Mucosa of stomach (tissue), 1 donor: ENCODE results near the gene B4GALNT4.
A peak's percentile ranks its signal among the peaks of the same experiment; 100 is the strongest.

Source experiments
- H3K27me3 ChIP-seq: one replicate; pipeline ENCODE4 v1.7.0; 2013; ENCODE audit warnings: mild to moderate bottlenecking, low read length; ENCODE audit not compliant: control insufficient read depth, insufficient read depth
- H3K36me3 ChIP-seq: one replicate; pipeline ENCODE4 v1.7.0; 2013; ENCODE audit warnings: low read length; ENCODE audit not compliant: control insufficient read depth, insufficient read depth
- H3K4me1 ChIP-seq: one replicate; pipeline ENCODE4 v1.7.0; 2013; ENCODE audit warnings: mild to moderate bottlenecking, low read length; ENCODE audit not compliant: control insufficient read depth, insufficient read depth
- H3K4me3 ChIP-seq: one replicate; pipeline ENCODE4 v1.7.0; 2013; ENCODE audit warnings: low read length
- H3K9ac ChIP-seq: one replicate; pipeline ENCODE4 v1.7.0; 2013; ENCODE audit warnings: mild to moderate bottlenecking, low read length, moderate library complexity
- H3K9me3 ChIP-seq: one replicate; pipeline ENCODE4 v1.7.0; 2013; ENCODE audit warnings: mild to moderate bottlenecking, low read length, moderate library complexity; ENCODE audit not compliant: control insufficient read depth
- donor health status: Pancreatic carcinoma.

B4GALNT4 gene

DNA sequence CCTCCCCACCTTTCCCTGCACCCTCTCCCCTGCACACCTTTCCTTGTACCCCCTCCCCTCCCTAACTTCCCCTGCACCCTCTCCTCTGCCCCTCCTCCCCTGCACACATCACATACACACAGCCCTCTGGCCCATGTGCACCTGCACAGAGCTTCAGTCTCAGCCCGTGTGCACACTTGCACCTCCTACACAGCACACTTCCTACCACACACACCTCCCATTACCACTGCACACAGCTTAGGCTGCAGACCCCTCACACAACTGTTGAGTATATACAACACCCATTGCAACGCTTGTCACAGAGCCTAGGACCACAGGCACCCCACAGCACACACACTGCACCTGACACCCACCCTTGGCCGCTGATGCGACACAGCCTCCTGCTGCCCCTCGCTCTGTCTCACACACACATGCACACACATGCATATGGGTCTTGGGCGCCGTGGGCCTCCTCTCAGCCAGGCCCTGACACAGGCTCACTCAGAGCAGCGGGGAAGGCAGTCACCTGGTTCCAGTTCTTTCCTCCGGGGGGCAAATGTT lies 45.1 kb downstream of the B4GALNT4 start:
- H3K4me1 ChIP-seq, result peaks cover 18% of the 10 kb centered on the region
- H3K4me3 ChIP-seq, result no peak overlapping the region
- H3K9me3 ChIP-seq, result no peaks in the 10 kb centered on the region
- peaks cover 7% of the 10 kb centered on the region for H3K27me3 ChIP-seq
- no peaks in the 10 kb centered on the region for H3K36me3 ChIP-seq
- H3K9ac ChIP-seq, result no peak overlapping the region

DNA sequence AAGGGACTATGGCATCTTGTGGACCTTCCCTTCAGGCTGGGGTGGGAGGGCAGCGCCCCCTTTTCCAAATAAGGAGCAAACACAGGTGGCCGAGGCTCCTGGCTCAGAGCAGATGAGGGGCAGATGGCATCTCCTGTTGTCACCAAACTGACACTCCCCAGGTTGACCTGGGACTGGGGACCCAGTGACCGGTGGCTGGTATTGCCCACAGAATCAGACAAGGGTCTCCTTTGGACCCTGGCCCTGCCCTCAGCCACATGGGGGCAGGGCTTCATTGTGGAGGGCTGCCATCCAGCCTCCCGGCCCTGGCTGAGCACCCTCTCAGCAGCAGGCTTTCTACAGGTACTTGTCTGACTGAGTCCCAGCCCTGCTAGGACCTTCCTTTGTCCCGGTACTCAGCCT lies 46.3 kb downstream of the B4GALNT4 start:
- Histone ChIP-seq H3K9me3 (no peaks in the 10 kb centered on the region), H3K4me1 (peaks cover 18% of the 10 kb centered on the region), H3K36me3 (no peaks in the 10 kb centered on the region), H3K27me3 (peaks cover 7% of the 10 kb centered on the region), H3K4me3 (peak overlapping the region; percentile 46), H3K9ac (peak overlapping the region; percentile 9)

DNA sequence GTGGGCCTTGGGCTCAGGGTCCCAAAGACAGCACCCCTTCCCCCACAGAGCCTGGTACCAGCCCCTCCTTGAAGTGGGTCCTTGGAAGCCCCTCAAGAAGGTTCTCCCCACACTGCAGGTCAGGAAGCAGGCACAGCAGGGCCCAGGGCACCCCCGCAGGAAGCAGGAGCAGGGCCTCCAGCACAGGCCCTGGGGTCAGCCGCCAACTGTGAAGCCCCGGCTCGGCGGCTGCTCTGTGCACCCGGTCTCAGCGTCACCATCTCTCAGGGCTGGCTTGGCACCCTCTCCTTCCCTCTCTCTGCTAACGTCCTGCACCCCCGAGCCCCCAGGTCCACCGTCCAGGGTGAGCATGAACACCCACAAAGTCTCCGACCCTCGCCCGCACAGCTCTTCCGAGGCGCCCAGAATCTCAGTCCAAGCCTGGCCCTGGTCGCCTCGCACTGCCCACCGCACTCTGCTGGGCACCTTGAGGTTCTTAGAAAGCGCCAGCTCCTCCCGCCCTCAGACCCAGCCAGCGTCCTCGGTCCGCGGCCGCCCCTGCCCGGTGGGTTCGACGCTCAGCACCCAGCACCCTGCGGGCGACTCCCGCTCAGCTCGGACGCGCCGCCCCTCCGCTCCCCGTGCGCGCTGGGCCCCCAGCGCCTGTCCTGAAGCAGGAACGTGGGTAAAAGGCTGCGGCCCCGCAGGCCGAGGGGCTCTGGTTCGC lies 46.9 kb downstream of the B4GALNT4 start:
- Histone ChIP-seq H3K27me3 (peaks cover 7% of the 10 kb centered on the region), H3K36me3 (no peaks in the 10 kb centered on the region), H3K4me1 (peaks cover 18% of the 10 kb centered on the region), H3K9ac (peak overlapping the region; percentile 65), H3K4me3 (peak overlapping the region; percentile 46), H3K9me3 (no peaks in the 10 kb centered on the region)

DNA sequence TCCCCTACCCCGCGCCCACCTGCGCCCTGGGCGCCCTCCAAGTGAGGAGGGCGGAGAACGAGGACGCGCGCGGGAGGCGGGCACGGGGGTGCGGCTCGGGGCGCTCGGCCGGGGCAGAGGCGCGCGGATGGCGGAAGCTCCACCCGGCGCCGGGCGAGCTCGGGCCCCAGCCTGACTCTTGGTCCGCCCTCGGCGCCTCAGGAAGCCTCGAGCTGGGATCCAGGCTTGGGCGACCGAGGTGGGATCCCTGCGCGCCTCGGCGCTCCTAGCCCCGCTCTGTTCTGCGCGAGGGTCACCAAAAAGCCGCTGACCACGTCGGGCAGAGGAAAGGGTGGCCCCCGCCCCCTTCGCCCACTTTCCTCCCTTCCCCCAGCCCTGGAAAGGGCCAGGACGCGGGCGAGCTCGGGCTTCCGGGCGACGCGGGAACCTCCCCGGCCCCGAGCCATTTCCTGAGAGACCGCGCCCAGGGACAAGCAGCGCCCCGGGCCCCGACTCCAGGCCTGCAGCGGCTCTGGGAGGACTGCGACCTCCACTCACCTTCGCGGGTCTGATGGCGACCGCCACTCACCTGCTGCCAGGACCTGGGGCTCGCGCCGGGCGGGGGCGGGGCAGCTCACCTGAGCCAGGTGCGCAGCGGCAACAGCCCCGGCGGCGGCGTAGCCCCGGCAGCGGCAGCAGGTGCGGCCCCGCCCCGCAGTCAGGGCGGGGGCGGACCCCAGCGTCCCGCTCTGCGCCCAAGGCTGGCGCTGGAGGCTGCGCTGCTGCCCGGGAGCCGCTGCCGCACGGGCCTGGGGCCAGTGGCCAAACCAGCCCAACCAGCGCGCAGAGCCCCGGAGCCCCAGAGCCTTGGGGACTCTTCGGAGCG lies 47.7 kb downstream of the B4GALNT4 start:
- peaks cover 7% of the 10 kb centered on the region for H3K27me3 ChIP-seq
- H3K36me3 ChIP-seq, result no peaks in the 10 kb centered on the region
- peak overlapping the region; percentile 65 for H3K9ac ChIP-seq
- H3K4me3 ChIP-seq, result peak overlapping the region; percentile 46
- H3K9me3 ChIP-seq, result no peaks in the 10 kb centered on the region
- peaks cover 18% of the 10 kb centered on the region for H3K4me1 ChIP-seq

DNA sequence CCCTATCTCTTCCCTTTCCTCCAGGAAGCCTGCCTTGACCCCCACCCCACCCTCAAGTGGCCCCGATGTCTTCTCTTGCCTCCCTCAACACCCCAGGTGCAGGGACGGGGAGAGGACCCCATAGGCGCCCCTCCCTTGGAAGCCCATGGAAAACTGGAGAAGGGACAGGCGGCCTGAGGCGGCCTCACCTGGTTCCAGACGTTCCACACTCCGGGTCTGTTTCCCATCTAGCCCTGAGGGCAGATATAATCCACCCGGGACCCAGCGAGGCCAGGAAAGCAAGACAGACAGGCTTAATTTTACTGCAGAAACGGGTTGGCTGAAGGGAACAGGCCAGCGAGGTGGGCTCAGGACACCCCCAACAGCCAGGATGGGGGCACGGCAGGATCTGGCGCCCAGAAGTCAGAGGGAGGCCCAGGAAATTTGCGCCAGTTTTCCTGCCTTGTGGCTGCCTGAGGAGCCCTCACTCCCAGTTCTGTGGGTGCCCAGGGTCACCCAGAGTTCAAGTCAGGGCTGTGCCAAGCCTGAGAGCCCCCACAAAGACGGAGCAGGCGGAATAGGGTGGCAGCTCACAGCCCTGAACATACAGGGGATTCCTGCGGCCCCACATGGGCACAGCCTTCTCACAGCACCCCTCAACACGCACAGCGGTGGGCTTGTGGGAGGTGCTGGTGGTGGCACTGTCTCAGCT lies 48.5 kb downstream of the B4GALNT4 start:
- Histone ChIP-seq H3K27me3 (peaks cover 7% of the 10 kb centered on the region), H3K4me1 (peaks cover 18% of the 10 kb centered on the region), H3K9me3 (no peaks in the 10 kb centered on the region), H3K36me3 (no peaks in the 10 kb centered on the region), H3K9ac (no peak overlapping the region), H3K4me3 (no peak overlapping the region)

DNA sequence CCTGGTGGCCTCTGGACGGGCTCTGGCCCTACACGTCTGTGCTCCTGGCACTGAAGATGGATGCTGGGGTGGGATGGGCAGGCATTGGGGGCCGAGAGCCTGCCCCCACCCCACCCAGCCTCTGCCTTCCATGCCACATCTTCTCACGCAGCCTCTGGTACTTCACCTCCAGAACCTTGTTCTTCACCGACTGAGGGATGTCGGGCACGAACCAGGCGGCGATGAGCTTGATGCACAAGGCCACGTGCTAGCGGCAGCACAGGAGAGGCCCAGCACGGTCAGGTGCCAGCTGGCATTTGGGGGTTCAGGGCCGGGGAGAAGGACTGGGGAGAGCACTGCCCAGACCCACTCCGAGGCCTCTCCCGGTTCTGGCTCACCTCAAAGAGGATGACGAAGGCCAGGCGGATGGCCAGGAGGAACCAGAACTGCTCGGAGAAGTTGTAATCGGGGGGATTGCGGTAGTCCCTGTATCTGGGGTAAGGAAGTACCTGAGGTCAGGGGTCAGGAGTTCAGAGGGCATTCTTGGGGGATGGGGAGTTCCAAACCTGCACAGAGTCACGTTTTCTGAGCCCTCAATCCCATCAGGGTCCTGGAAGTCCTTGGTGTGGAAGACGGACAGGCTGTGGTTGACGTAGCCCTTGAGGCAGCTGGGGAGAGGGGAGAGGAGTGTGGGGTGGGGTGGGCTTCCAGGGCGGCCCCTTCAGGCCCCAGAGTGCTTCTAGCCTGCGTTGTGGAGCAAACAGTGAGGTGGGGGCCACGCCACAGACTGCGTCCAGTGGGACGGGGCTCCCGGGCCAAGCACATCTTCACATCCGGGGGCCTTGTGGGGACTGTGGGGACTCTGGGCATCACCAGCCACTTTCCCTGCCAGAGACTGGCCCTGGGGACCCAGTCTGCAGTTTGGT lies 49.3 kb downstream of the B4GALNT4 start:
- H3K9ac ChIP-seq, result no peak overlapping the region
- peaks cover 7% of the 10 kb centered on the region for H3K27me3 ChIP-seq
- H3K9me3 ChIP-seq, result no peaks in the 10 kb centered on the region
- H3K36me3 ChIP-seq, result no peaks in the 10 kb centered on the region
- peaks cover 18% of the 10 kb centered on the region for H3K4me1 ChIP-seq
- H3K4me3 ChIP-seq, result no peak overlapping the region

DNA sequence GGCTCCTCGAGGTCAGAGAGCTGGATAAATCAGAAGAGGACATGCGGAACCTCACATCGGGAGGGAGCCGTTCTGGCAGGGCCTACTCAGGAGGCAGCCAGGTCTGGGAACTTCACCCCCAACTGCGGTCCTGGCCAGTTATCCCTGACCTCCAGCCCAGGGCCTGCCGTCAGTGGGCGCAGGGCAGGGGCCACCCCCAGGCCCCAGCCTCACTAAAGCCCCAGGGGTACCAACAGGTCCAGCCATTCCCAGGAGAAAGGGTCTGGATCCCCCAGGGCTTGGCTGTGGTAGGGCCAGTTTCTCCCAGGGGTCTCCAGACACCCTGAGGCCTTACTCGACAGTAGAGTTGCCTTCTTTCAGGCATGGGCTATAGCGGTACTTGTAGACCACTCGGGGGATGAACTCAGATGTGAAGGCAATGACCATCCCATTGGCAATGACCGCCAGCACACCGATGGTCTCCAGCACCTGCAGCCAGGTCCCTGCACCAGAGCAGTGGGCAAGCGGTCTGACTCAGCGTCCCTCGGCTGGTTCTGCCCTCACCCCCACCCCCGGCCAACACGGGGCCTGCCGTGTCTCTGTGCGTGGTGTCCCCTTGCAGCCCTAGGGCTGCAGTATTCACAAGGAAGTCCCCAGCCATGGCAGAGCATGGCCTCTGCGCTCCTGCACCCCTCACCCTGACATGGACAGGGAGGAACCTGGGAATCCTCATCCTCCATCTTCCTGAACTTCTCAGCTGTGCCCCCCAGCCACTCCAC lies 50.1 kb downstream of the B4GALNT4 start:
- H3K4me1 ChIP-seq, result peaks cover 18% of the 10 kb centered on the region
- peaks cover 7% of the 10 kb centered on the region for H3K27me3 ChIP-seq
- H3K9me3 ChIP-seq, result no peaks in the 10 kb centered on the region
- H3K4me3 ChIP-seq, result no peak overlapping the region
- H3K9ac ChIP-seq, result no peak overlapping the region
- H3K36me3 ChIP-seq, result no peaks in the 10 kb centered on the region

DNA sequence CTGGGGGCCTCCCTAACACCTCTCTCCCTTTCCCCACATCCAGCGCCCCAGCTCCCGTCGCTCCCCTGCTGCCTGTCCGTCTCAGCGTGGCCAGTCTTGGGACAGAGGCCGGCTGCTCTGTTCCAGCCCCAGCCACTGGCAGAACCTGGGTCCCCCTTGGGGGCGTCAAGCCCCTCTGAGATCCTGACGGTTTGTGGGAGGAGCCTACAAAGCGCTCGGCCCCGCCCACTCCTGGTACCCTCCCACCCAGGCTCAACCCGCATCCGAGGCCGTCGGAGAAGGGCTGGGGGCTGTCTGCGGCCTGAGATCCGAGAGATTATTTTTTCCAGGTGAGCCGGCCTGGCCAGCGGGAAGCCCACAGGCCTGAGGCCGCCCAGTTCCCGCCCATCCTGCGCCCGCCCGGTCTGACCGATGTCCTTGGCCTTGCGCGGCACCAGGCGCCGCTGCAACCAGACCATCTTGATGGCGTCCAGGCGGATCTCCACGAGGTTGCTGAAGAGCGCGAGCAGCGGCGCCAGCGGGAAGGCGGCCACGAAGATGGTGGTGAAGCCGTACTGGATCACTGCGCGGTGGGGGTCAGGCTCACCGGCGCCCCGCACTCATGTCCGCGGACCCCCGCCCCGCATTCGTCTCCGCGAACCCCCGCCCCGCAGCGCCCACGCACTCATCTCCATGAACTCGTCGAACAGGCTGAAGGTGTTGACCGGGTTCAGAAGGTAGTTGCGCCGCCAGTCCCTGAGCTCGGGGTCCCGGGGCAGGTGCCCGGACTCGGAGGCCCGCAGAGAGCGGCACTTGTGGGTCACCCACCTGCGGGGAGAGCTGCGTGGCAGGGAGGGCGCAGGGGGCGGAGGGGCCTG lies 51.0 kb downstream of the B4GALNT4 start:
- Histone ChIP-seq H3K36me3 (no peaks in the 10 kb centered on the region), H3K4me1 (peaks cover 16% of the 10 kb centered on the region), H3K4me3 (no peak overlapping the region), H3K9me3 (no peaks in the 10 kb centered on the region), H3K9ac (no peak overlapping the region), H3K27me3 (peaks cover 7% of the 10 kb centered on the region)

DNA sequence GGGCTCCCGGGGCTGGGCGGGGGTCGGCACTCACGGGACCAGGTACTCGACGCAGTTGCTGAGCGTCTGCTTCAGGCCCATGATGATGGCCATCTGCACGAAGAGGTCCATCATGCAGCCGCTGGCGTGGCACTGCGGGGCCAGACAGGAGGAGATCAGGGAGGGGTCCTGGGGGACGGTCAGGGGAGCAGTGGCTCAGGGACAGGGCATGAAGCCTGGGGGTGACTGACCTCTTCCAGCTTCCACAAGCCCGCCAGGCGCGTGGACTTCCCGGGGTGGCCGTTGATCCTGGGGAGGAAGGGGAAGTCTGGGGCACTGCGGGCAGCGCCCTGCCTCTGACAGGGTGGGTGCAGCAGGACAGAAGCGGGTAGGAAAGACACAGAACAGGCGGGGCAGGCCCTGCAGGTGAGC lies 51.6 kb downstream of the B4GALNT4 start:
- Histone ChIP-seq H3K36me3 (no peaks in the 10 kb centered on the region), H3K4me3 (no peak overlapping the region), H3K9me3 (no peaks in the 10 kb centered on the region), H3K9ac (no peak overlapping the region), H3K27me3 (peaks cover 6% of the 10 kb centered on the region), H3K4me1 (peaks cover 9% of the 10 kb centered on the region)

DNA sequence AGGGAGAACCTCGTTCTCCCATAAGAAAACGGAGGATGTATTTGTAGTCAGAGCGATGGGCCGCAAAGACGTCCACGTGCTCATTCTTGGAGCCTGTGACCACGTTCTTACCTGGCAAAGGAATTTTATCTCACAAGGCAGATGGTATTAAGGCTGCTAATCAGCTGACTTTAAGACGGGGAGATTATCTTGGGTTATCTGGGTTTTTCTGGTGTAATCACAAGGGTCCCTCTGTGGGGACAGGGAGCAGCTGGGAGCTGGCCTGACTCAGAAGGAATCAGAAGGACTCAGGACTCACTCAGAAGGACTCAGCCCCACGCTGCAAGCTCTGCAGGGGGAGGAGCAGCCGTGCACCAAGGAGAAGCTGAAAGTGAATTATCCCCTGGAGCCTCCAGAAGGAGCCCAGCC lies 53.0 kb downstream of the B4GALNT4 start:
- Histone ChIP-seq H3K36me3 (no peaks in the 10 kb centered on the region), H3K4me3 (no peak overlapping the region), H3K9ac (no peak overlapping the region), H3K9me3 (no peaks in the 10 kb centered on the region), H3K27me3 (no peaks in the 10 kb centered on the region), H3K4me1 (peaks cover 7% of the 10 kb centered on the region)
